ENCODE measurements around the gene GMIP. TPM values are rescaled to one million over a fixed set of nuclear protein-coding genes. Genes with fewer than 3 reads are reported as not detected.
A peak's percentile ranks its signal among the peaks of the same experiment; 100 is the strongest.
"Not testable (repeated sequence)": the region's sequence is repeated elsewhere in the genome, so short reads cannot be mapped to it uniquely, and the experiment has no call there.

GMIP gene
- total RNA-seq, 1 donor from 2014 or later: 61.2 TPM

DNA sequence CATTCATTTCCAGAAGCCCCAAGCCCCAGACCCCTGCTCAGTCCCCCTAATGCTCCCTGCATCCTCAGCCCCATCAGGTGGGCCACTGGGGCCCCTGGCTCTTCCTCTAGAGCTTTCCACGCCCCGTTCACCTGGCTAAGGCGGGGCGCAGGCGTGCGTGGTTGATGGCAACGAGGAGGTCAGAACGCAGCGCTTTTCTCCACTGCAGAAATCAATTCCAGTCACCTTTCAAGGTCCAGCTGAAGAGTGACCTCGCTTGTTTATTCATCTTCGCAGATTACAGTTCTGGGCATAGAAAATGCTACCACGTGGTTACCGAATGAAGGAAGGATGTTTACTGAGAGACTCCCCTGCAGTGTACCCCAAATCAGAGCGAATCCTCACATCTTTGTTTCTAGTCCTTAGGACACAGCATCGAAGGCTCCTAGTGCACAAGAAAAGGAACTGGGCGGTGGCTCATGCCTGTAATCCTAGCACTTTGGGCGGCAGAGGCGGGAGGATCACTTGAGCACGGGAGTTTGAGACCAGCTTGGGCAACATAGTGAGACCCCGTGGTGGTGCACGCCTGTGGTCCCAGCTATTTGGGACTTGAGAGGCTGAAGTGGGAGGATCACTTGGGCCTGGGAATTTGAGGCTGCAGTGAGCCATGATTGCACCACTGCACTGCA is 24.1 kb downstream of the GMIP start:
- Mint-ChIP-seq H3K27me3 (no peaks in the 10 kb centered on the region), H3K27ac (peak overlapping the region; percentile 88), H3K4me1 (peaks cover 36% of the 10 kb centered on the region), H3K9me3 (no peaks in the 10 kb centered on the region), H3K36me3 (ENCODE audit: low read depth) (peaks cover 30% of the 10 kb centered on the region), H3K4me3 (peak overlapping the region; percentile 86)
- intact Hi-C loops (cut with micrococcal nuclease): loop anchor here (2.0 kb wide), 1 partner anchor 43 kb away; the partner anchor contains the start of gene ATP13A1
- no peak for DNase-seq

DNA sequence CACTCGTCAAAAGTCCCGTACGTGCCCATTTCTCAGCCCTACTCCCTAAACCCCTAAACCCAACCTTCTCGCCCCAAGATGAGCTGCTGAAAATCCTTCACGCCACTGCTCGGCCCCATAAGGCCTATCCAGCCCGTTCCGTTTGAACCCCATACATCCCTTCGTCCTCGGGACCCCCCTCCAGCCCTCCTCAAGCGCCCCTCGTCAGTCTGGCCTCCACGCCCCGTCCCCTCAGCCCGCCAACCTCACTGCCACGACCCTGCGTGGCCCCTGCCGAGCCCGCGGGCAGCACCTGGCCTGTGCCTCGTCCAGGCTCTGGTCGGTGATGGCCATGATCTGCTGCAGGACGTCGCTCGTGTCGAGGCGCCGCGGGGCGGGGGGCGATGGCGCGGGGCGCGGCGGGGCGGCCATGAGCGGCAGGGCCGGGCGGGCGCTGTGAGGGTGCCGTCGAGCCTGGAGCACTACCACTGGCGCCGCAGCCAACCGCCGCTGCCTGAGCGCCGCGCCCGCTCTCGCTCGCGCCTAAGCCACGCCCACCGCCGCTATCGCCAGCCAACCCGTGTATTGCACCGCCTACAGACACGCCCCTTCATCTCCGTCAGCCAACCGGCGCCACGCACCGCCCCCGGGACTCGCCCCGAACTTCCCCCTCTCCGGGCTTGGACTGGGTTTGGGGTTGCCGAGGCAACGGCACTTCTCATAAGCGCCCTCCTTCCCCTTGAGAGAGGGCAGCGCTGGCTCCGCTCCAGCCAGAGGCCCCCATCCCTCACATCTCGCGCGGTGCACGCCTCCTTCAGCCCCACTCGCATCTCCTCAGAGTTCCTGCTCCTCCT is 25.0 kb downstream of the GMIP start, which contains the start of gene PBX4:
Gene PBX4, minus strand, starts transcription at position 469 of the 833 bp plus-strand sequence. Its CDS starts 58 bp downstream, at position 411.
- Mint-ChIP-seq H3K27me3 (no peaks in the 10 kb centered on the region), H3K4me1 (peaks cover 40% of the 10 kb centered on the region), H3K4me3 (peak within 1 kb of the TSS; percentile 86), H3K9me3 (no peaks in the 10 kb centered on the region), H3K36me3 (ENCODE audit: low read depth) (peaks cover 25% of the 10 kb centered on the region), H3K27ac (peak within 1 kb of the TSS; percentile 88)
- peak; percentile 100 for DNase-seq
- intact Hi-C loops (cut with micrococcal nuclease): loop anchor here (1.0 to 2.0 kb wide), 4 partner anchors 9 to 44 kb away; partner anchors contain the start of gene ATP13A1

GRCh38 chr19:19615086-19615485 is 28.4 kb downstream of the GMIP start:
- peak overlapping the region; percentile 87 for H3K27ac Mint-ChIP-seq
- peaks cover 31% of the 10 kb centered on the region for H3K36me3 Mint-ChIP-seq (ENCODE audit: low read depth)
- intact Hi-C loops (cut with micrococcal nuclease): no loop called here
- H3K27me3 Mint-ChIP-seq: no peaks in the 10 kb centered on the region
- peaks cover 53% of the 10 kb centered on the region for H3K4me1 Mint-ChIP-seq
- H3K9me3 Mint-ChIP-seq: no peaks in the 10 kb centered on the region
- peak overlapping the region; percentile 67 for H3K4me3 Mint-ChIP-seq
- no peak for DNase-seq

DNA sequence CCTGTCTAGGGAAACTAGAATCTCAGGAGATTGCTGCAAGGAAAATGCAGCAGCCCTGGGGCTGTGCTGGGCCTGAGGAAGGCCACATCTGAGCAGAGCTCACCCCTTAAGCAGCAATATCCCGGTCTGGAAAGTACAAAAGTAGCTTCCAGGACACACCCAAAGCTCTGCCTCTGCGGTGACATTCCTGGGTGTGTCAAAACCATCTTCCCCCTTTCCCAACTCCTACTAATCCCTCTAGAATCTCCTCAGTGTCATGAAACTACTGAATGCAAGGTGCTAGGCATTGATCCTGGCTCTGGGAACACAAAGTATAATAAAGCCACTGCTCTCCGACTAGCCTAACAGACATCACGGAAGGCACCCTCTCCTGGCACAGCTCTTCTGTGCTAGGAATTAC is 30.0 kb downstream of the GMIP start:
- Mint-ChIP-seq H3K27me3 (no peaks in the 10 kb centered on the region), H3K4me1 (peaks cover 51% of the 10 kb centered on the region), H3K4me3 (no peak overlapping the region), H3K27ac (no peak overlapping the region), H3K9me3 (no peaks in the 10 kb centered on the region), H3K36me3 (ENCODE audit: low read depth) (peaks cover 42% of the 10 kb centered on the region)
- intact Hi-C loops (cut with micrococcal nuclease): no loop called here
- no peak for DNase-seq

- no peak for DNase-seq
- peaks cover 45% of the 10 kb centered on the region for H3K36me3 Mint-ChIP-seq (ENCODE audit: low read depth)
- intact Hi-C loops (cut with micrococcal nuclease): no loop called here
- H3K4me3 Mint-ChIP-seq: no peak overlapping the region
- peaks cover 45% of the 10 kb centered on the region for H3K4me1 Mint-ChIP-seq
- H3K9me3 Mint-ChIP-seq: no peaks in the 10 kb centered on the region
- no peak overlapping the region for H3K27ac Mint-ChIP-seq
- H3K27me3 Mint-ChIP-seq: no peaks in the 10 kb centered on the region
These were observed 32.9 kb downstream of the GMIP start for GRCh38 chr19:19610376-19611202.

DNA sequence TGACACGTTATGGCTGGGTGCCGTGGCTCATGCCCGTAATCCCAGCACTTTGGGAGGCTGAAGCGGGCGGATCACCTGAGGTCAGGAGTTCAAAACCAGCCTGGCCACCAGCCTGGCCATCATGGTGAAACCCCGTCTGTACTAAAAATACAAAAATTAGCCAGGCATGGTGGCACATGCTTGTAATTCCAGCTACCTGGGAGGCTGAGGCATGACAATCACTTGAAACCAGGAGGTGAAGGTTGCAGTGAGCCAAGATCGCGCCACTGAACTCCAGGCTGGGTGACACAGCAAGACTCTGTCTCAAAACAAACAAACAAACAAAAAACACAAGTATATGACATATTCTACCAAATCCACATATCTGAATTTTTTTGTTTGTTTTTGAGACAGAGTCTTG is 36.8 kb downstream of the GMIP start:
- Mint-ChIP-seq H3K4me1 (peaks cover 47% of the 10 kb centered on the region), H3K27ac (peak overlapping the region; percentile 91), H3K36me3 (ENCODE audit: low read depth) (peaks cover 39% of the 10 kb centered on the region)
- H3K9me3 Mint-ChIP-seq; DNase-seq; intact Hi-C loops (cut with micrococcal nuclease); H3K4me3 Mint-ChIP-seq; H3K27me3 Mint-ChIP-seq: not testable (repeated sequence)

DNA sequence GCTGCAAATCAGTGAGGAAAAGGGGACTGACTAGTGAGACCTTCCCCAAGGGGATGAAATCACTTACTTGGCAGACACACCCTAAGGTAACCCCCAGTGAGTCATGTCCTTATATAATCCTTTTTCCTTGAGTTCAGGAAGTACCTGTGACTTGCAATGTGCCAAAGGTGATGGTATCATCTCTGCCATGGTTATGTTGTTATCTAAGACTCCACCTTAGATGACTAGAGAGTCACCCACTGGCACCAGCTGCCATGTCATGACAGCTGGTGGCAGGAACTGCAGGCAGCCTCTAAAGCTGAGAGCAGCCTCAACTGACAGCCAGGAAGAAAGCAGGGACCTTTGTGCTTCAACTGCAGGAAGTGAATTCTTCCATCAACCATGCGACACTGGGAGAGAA is 37.4 kb downstream of the GMIP start:
- DNase-seq: peak; percentile 83
- Mint-ChIP-seq H3K4me3 (peak overlapping the region; percentile 63), H3K36me3 (ENCODE audit: low read depth) (peaks cover 44% of the 10 kb centered on the region), H3K27ac (peak overlapping the region; percentile 91), H3K9me3 (no peaks in the 10 kb centered on the region), H3K4me1 (peaks cover 52% of the 10 kb centered on the region), H3K27me3 (no peaks in the 10 kb centered on the region)
- intact Hi-C loops (cut with micrococcal nuclease): no loop called here

DNA sequence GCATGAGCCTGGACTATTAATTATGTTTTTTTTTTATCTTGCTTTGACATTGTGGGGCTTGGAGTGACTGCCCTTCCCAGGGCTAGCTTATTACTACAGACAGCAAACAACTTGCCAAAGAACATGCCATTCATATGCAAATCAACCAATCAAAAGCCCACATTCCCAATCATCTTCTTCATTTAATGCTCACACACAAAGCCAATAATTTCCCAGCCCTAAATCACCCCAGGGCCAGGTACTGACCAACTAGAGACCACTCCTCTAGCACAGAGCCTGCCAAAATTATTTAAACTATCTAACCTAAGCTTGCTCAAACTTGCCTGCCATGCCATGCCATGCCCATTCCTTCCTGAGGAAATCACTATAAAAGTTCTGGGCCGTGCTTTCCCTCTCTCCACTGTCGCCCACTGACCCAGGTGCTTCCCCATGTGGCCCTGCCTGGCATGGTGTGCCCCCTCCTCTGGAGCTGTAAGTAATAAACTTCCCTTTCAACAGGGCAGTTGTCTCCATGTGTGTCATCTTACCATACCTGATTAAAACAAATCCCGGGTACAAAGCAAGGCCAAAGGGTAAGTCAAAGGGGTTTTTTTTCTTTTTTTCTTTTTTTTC is 40.6 kb downstream of the GMIP start:
- Mint-ChIP-seq H3K27ac (peak overlapping the region; percentile 89), H3K4me1 (peaks cover 50% of the 10 kb centered on the region), H3K4me3 (peak overlapping the region; percentile 52), H3K27me3 (no peaks in the 10 kb centered on the region), H3K36me3 (ENCODE audit: low read depth) (peaks cover 26% of the 10 kb centered on the region), H3K9me3 (no peaks in the 10 kb centered on the region)
- DNase-seq: no peak
- intact Hi-C loops (cut with micrococcal nuclease): no loop called here

- peak; percentile 78 for DNase-seq
- peak overlapping the region; percentile 89 for H3K27ac Mint-ChIP-seq
- H3K4me3 Mint-ChIP-seq: peak overlapping the region; percentile 36
- H3K27me3 Mint-ChIP-seq: no peaks in the 10 kb centered on the region
- H3K36me3 Mint-ChIP-seq (ENCODE audit: low read depth): peaks cover 31% of the 10 kb centered on the region
- intact Hi-C loops (cut with micrococcal nuclease): no loop called here
- H3K9me3 Mint-ChIP-seq: no peaks in the 10 kb centered on the region
- H3K4me1 Mint-ChIP-seq: peaks cover 55% of the 10 kb centered on the region
These were observed 41.2 kb downstream of the GMIP start for GRCh38 chr19:19602136-19602712.

GRCh38 chr19:19600793-19601330 is 42.6 kb downstream of the GMIP start:
- Mint-ChIP-seq H3K4me1 (peaks cover 51% of the 10 kb centered on the region), H3K36me3 (ENCODE audit: low read depth) (peaks cover 26% of the 10 kb centered on the region), H3K27ac (peak overlapping the region; percentile 89), H3K27me3 (no peaks in the 10 kb centered on the region), H3K9me3 (no peaks in the 10 kb centered on the region), H3K4me3 (peak overlapping the region; percentile 36)
- intact Hi-C loops (cut with micrococcal nuclease): no loop called here
- no peak for DNase-seq

DNA sequence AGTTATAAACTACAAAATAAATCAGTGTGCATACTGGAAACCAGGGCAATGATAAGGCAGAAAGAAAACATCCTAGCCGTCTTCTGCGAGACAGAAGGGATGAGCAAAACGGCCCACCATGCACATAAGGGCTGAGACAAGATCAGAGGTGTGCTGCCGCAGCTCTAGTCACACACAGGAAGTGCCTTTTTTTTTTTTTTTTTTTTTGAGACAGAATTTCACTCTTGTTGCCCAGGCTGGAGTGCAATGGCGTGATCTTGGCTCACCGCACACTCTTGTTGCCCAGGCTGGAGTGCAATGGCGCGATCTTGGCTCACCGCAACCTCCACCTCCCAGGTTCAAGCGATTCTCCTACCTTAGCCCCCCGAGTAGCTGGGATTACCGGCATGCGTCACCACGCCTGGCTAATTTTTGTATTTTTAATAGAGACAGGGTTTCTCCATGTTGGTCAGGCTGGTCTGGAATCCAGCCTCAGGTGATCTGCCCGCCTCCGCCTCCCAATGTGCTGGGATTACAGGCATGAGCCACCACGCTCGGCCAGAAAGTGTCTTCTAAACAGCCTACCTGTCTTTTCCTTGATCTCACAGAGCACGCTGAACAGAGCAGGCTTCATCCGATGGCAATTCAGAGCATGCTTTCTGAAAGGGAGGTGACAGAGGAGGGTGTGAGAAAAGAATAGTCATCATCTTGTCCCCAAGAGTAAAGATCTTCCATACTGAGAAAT is 44.6 kb downstream of the GMIP start:
- not testable (repeated sequence) for H3K9me3 Mint-ChIP-seq
- Mint-ChIP-seq H3K36me3 (ENCODE audit: low read depth) (peaks cover 35% of the 10 kb centered on the region), H3K4me1 (peaks cover 65% of the 10 kb centered on the region)

GRCh38 chr19:19597809-19598306 is 45.6 kb downstream of the GMIP start:
- Mint-ChIP-seq H3K9me3 (no peaks in the 10 kb centered on the region), H3K36me3 (ENCODE audit: low read depth) (peaks cover 35% of the 10 kb centered on the region), H3K27me3 (no peaks in the 10 kb centered on the region), H3K4me3 (peak overlapping the region; percentile 82), H3K4me1 (peaks cover 61% of the 10 kb centered on the region), H3K27ac (peak overlapping the region; percentile 96)
- intact Hi-C loops (cut with micrococcal nuclease): loop anchor here (1.0 to 10.0 kb wide), 7 partner anchors 8 to 1427 kb away; partner anchors contain the start of genes GMIP, PBX4, ZNF101 and ZNF253
- peak; percentile 91 for DNase-seq

More for the DNA sequence above, 44.6 kb downstream of the GMIP start:
- Mint-ChIP-seq H3K4me3 (peak overlapping the region; percentile 82), H3K27ac (peak overlapping the region; percentile 96)
- DNase-seq: peak; percentile 89
- H3K27me3 Mint-ChIP-seq: not testable (repeated sequence)
- intact Hi-C loops (cut with micrococcal nuclease): loop anchor here (1.0 to 10.0 kb wide), 7 partner anchors 9 to 1426 kb away; partner anchors contain the start of genes GMIP, PBX4, ZNF101 and ZNF253

Data from activated CD4-positive, alpha-beta T cell treated with anti-CD3 and anti-CD28 coated beads, Interleukin-2, amount 10 ng/mL, durations not matched to agents 24 days and 14 days (primary cell).